CD4-positive, alpha-beta T cell treated with Interferon gamma for 1 hour (primary cell): ENCODE data around the gene ANKDD1B.

Experiments used
- DNase-seq: peaks from one replicate; pipeline ENCODE4 v3.0.0-alpha.2; 2020

ANKDD1B gene

DNA sequence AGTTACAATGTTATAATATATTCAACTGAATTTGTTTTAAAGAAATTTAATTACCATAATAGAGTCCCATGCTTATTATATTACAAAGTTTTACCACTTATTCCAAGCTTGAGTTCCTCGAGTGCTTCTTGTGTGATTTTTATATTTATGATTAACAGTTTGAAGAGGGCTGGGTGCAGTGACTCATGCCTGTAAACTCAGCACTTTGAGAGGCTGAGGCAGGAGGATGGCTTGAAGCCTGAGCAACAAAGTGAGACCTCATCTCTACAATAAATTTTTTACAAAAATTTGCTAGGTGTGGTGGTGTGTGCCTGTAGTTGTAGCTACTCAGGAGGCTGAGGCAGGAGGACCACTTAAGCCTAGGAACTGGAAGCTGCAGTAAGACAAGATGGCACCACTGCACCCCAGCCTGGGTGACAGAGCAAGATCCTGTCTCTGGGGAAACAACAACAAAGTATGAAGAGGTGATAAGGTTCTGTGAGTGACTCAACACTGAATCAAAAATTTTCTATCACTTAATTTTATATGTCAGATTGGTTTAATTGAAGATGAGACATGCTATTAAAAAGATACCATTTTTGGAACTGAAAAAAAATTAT, 96.8 kb downstream of the ANKDD1B start:
- DNase-seq: no peak

DNA sequence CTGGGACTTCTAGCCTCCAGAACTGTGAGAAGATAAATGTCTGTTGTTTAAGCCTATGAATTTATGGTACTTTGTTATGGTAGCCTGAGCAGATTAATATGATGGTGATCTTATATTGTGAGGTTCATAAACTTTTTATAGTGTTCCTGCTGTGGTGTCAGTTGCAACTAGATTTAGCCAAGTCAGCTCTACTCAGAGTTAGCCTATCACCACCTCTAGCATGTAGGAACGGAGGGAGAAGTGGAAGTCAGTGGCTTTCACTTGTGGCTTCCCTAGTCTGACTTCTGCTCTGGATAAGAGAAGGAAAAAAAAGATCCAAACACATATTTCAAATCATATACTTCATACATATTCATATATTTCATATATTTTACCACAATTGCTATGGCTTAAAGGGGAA, 99.4 kb downstream of the ANKDD1B start:
- DNase-seq: no peak

DNA sequence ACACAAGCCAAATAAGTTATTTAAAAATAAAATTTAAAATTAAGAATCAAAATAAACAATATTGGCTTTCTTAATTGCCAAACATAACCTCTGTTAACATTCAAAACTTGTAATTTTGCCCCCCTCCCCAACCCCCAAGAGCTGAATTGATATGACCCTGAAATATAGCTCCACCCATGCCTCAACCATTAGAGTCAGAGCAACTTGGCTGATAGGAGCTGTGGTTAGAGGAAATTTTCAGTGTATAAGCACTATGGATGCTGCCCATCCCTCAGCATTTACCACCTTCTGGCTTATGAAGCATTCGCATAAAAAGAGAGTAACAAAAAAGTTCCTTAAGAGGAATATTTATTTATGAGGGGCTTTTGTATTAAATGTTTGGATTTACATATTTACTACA, 99.9 kb downstream of the ANKDD1B start:
- DNase-seq: no peak

DNA sequence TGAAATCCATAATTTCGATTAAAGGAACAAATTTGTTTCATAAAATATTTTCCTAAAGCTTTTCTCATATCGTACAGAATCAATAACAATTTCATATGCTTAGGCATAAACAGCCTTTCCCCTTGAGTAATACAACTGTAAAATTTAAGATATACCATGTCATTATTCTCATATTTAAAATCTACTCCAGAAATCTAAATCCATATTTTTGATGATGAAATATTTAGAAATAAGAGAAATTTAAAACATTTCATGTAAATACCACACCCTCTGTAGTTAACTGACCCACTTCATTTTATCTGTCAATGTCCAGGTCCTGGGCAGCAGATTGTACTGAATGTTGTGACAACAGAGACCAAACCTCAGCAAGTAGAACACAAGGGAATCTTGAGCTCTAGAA, 100.8 kb downstream of the ANKDD1B start:
- DNase-seq: no peak

DNA sequence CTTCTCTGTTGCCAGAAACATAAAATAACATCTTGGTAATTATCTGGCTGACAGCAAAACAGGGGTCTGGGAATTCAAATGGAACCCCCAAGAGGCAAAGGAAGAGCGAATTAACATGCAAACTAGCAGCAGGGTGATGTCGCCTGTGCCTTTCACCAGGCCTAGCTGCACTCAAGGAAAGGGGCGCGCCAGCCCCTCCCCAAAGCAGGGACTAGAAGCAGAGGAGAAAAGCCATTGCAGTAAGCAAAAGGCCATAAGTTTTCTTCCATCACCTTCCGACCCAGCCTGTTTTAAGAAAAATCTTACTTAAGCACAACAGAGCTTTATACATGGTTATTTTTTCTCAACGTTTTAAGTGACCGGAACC, 105.4 kb downstream of the ANKDD1B start:
- DNase-seq: no peak

DNA sequence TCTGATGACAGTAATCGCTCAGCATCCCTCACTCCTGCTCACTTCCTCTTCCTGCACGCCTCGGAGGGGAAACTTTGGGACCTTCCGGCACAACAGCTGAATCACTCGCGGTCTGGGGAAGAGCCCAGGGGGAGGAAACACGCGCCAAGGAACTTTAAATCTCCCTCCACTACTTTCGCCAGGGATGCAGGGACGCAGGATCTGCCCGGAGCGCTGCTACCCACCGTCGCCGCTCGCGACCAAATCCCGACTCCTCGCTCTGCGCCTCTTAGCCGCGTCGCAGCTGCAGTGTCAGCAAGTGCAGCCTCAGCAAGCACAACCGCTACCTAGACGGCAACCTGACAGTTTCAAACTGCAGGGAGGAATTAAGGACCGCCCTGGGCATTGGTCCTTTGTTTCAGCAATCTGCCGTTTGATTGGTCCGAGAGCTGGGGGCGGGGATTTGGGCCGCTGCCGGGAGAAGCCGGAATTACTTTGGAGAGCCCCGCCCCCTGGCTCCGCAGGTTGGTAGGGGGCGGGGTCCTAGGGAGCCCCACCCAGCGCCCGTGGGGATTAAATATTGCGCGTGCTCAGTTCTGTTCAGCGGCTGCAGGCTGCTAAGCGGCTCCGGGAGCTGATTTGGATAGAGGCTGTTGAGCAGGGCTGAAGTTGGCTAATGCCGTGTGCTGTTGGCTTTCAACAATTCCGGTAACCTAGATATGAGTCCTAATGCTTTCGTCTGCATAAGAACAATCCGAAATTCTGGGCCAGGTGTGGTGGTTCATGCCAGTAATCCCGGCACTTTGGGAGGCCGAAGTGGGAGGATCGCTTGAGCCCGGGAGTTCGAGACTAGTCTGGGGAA, 106.0 kb downstream of the ANKDD1B start, which contains the start of gene POC5:
Gene POC5, minus strand, starts transcription at position 356 of the 841 bp plus-strand sequence. CDS start 4,500 bp downstream, outside the sequence.
- DNase-seq: peak; percentile 97

DNA sequence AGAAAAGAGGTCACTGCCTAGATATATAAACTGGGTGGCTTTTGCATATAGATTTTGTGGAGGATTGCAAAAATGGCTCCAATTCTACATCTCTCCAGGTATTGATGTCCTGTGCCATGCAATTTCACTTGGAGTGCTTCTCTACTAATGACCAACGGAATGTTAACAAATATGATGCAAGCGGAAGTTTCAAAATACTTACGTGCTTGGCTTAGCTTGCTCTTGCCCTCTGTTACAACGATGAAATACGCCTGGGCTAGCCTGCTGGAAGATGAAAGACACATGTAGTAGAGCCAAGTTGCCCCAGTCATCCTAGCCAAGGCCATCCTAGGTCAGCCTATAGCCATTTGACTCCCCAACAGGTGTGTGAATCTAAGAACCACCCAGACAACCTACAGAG, 109.6 kb downstream of the ANKDD1B start:
- no peak for DNase-seq
